Activated T-helper 17 cell treated with anti-CD3 and anti-CD28 coated beads, Interleukin-2, amount 50 U/mL, for 72 hours (primary cell): ENCODE measurements around the gene AURKAIP1. TPM values are rescaled to one million over a fixed set of nuclear protein-coding genes. Genes with fewer than 3 reads are reported as not detected.
A peak's percentile ranks its signal among the peaks of the same experiment; 100 is the strongest.
"Not testable (repeated sequence)": the region's sequence is repeated elsewhere in the genome, so short reads cannot be mapped to it uniquely, and the experiment has no call there.

Experiments used
- ATAC-seq: fragments of 150-1000 bp; cut with Tn5 transposase; replicated peaks from 2 replicates; pipeline ENCODE4 v1.10.0; 2021; ENCODE audit warnings: mild to moderate bottlenecking, moderate library complexity
- H3K27ac Mint-ChIP-seq: one replicate; pipeline ENCODE4 v1.8.0; 2022; ENCODE audit warnings: mixed read lengths
- H3K27me3 Mint-ChIP-seq: one replicate; pipeline ENCODE4 v1.8.0; 2022; ENCODE audit warnings: mixed read lengths
- H3K36me3 Mint-ChIP-seq: one replicate; pipeline ENCODE4 v1.8.0; 2022; ENCODE audit warnings: low read depth, mild to moderate bottlenecking, mixed read lengths
- H3K4me1 Mint-ChIP-seq: one replicate; pipeline ENCODE4 v1.8.0; 2022; ENCODE audit warnings: mixed read lengths
- H3K4me3 Mint-ChIP-seq: one replicate; pipeline ENCODE4 v1.8.0; 2022; ENCODE audit warnings: mild to moderate bottlenecking, mixed read lengths
- H3K9me3 Mint-ChIP-seq: one replicate; pipeline ENCODE4 v1.8.0; 2022; ENCODE audit warnings: mixed read lengths
- total RNA-seq, 2 donors: library from RNA; stranded (reverse); gene quantifications; one replicate each; pipeline ENCODE4 v1.2.3, GENCODE V29; 2022

Gene AURKAIP1
- total RNA-seq, 2 donors from 2014 or later = 93.3 to 163 TPM

GRCh38 chr1:1415751-1416150 is 40.7 kb upstream of the AURKAIP1 start:
- Mint-ChIP-seq H3K27me3 (no peaks in the 10 kb centered on the region), H3K36me3 (no peaks in the 10 kb centered on the region), H3K27ac (no peak overlapping the region), H3K4me3 (no peak overlapping the region), H3K9me3 (no peaks in the 10 kb centered on the region), H3K4me1 (peaks cover 7% of the 10 kb centered on the region)
- ATAC-seq = no peak

GRCh38 chr1:1412311-1412902 is 37.4 kb upstream of the AURKAIP1 start:
- H3K9me3 Mint-ChIP-seq, H3K27me3 Mint-ChIP-seq, H3K4me1 Mint-ChIP-seq: not testable (repeated sequence)
- peak overlapping the region; percentile 79 for H3K27ac Mint-ChIP-seq
- ATAC-seq = peak; percentile 31
- peaks cover 21% of the 10 kb centered on the region for H3K36me3 Mint-ChIP-seq
- H3K4me3 Mint-ChIP-seq = peak overlapping the region; percentile 28

GRCh38 chr1:1411626-1412025 is 36.6 kb upstream of the AURKAIP1 start:
- Mint-ChIP-seq H3K27me3 (no peaks in the 10 kb centered on the region), H3K9me3 (no peaks in the 10 kb centered on the region), H3K27ac (peak overlapping the region; percentile 79), H3K4me3 (no peak overlapping the region), H3K4me1 (no peaks in the 10 kb centered on the region), H3K36me3 (peaks cover 29% of the 10 kb centered on the region)
- ATAC-seq = no peak

- not testable (repeated sequence) for ATAC-seq, H3K9me3 Mint-ChIP-seq, H3K4me1 Mint-ChIP-seq, H3K27me3 Mint-ChIP-seq, H3K27ac Mint-ChIP-seq
- H3K4me3 Mint-ChIP-seq = peak overlapping the region; percentile 37
- H3K36me3 Mint-ChIP-seq = peaks cover 43% of the 10 kb centered on the region
Measured at GRCh38 chr1:1410238-1410637, 35.2 kb upstream of the AURKAIP1 start.

GRCh38 chr1:1407636-1408318 is 32.8 kb upstream of the AURKAIP1 start:
- peak overlapping the region; percentile 90 for H3K4me3 Mint-ChIP-seq
- H3K27me3 Mint-ChIP-seq = no peaks in the 10 kb centered on the region
- peak; percentile 17 for ATAC-seq
- H3K36me3 Mint-ChIP-seq = peaks cover 68% of the 10 kb centered on the region
- H3K27ac Mint-ChIP-seq = peak overlapping the region; percentile 89
- H3K4me1 Mint-ChIP-seq = peaks cover 5% of the 10 kb centered on the region
- H3K9me3 Mint-ChIP-seq = no peaks in the 10 kb centered on the region

- Mint-ChIP-seq H3K27ac (peak within 1 kb of the TSS; percentile 93), H3K27me3 (no peaks in the 10 kb centered on the region), H3K36me3 (peaks cover 75% of the 10 kb centered on the region), H3K9me3 (no peaks in the 10 kb centered on the region), H3K4me3 (peak within 1 kb of the TSS; percentile 90), H3K4me1 (peaks cover 5% of the 10 kb centered on the region)
- ATAC-seq = peak; percentile 98
Measured at GRCh38 chr1:1406821-1407635, 32.0 kb upstream of the AURKAIP1 start, which contains the start of gene MRPL20. Gene MRPL20, minus strand, starts transcription at chr1:1407293. Its CDS starts 76 bp downstream, at chr1:1407217.

GRCh38 chr1:1406101-1406820 is 31.3 kb upstream of the AURKAIP1 start:
- Mint-ChIP-seq H3K36me3 (peaks cover 83% of the 10 kb centered on the region), H3K27me3 (no peaks in the 10 kb centered on the region), H3K9me3 (no peaks in the 10 kb centered on the region), H3K4me1 (peaks cover 5% of the 10 kb centered on the region), H3K27ac (peak overlapping the region; percentile 93), H3K4me3 (peak overlapping the region; percentile 90)
- ATAC-seq = no peak

GRCh38 chr1:1403653-1404052 is 28.6 kb upstream of the AURKAIP1 start:
- Mint-ChIP-seq H3K27me3 (no peaks in the 10 kb centered on the region), H3K9me3 (no peaks in the 10 kb centered on the region), H3K27ac (peak overlapping the region; percentile 62), H3K4me3 (peak overlapping the region; percentile 19), H3K4me1 (peaks cover 5% of the 10 kb centered on the region), H3K36me3 (peaks cover 94% of the 10 kb centered on the region)
- ATAC-seq = no peak

GRCh38 chr1:1402901-1403392 is 27.9 kb upstream of the AURKAIP1 start:
- H3K36me3 Mint-ChIP-seq = peaks cover 93% of the 10 kb centered on the region
- not testable (repeated sequence) for H3K27me3 Mint-ChIP-seq, H3K4me1 Mint-ChIP-seq

GRCh38 chr1:1402072-1402900 is 27.3 kb upstream of the AURKAIP1 start:
- Mint-ChIP-seq H3K9me3 (no peaks in the 10 kb centered on the region), H3K4me1 (peaks cover 5% of the 10 kb centered on the region), H3K4me3 (peak overlapping the region; percentile 84), H3K27me3 (no peaks in the 10 kb centered on the region), H3K36me3 (peaks cover 93% of the 10 kb centered on the region), H3K27ac (peak overlapping the region; percentile 67)
- no peak for ATAC-seq

More at GRCh38 chr1:1402901-1403392, 27.9 kb upstream of the AURKAIP1 start:
- not testable (repeated sequence) for H3K4me3 Mint-ChIP-seq, H3K9me3 Mint-ChIP-seq, ATAC-seq
- H3K27ac Mint-ChIP-seq = peak overlapping the region; percentile 62

- H3K9me3 Mint-ChIP-seq = no peaks in the 10 kb centered on the region
- peak overlapping the region; percentile 85 for H3K27ac Mint-ChIP-seq
- H3K27me3 Mint-ChIP-seq = no peaks in the 10 kb centered on the region
- H3K4me3 Mint-ChIP-seq = peak overlapping the region; percentile 84
- peaks cover 92% of the 10 kb centered on the region for H3K36me3 Mint-ChIP-seq
- no peak for ATAC-seq
- peaks cover 5% of the 10 kb centered on the region for H3K4me1 Mint-ChIP-seq
Measured at GRCh38 chr1:1401457-1402010, 26.5 kb upstream of the AURKAIP1 start.

- peaks cover 5% of the 10 kb centered on the region for H3K4me1 Mint-ChIP-seq
Measured at GRCh38 chr1:1400576-1401456, 25.8 kb upstream of the AURKAIP1 start.

More at GRCh38 chr1:1400576-1401456, 25.8 kb upstream of the AURKAIP1 start:
- H3K27me3 Mint-ChIP-seq = no peaks in the 10 kb centered on the region
- H3K36me3 Mint-ChIP-seq = peaks cover 89% of the 10 kb centered on the region
- peak overlapping the region; percentile 84 for H3K4me3 Mint-ChIP-seq
- H3K27ac Mint-ChIP-seq = peak overlapping the region; percentile 85
- no peaks in the 10 kb centered on the region for H3K9me3 Mint-ChIP-seq
- ATAC-seq = no peak
